K562 (cell line): ENCODE data around the gene NME2. TPM values are rescaled to one million over a fixed set of nuclear protein-coding genes. Genes with fewer than 3 reads are reported as not detected.

ENCODE experiments used
- BCLAF1 ChIP-seq, 2 experiments: fragments of 450-650 bp in 1 of 2; IDR thresholded peaks; 2 replicates each; pipeline ENCODE4 v1.6.1; 2011 to 2017; ENCODE audit warnings: low read depth in 2 of 2, antibody characterized with exemption in 1 of 2, borderline replicate concordance in 1 of 2, low read length in 1 of 2, mild to moderate bottlenecking in 1 of 2, mixed read lengths in 1 of 2; ENCODE audit not compliant: control insufficient read depth in 1 of 2
- CTBP1 ChIP-seq: fragments of 450-650 bp; IDR thresholded peaks from 2 replicates; pipeline ENCODE4 v1.6.1; 2016; ENCODE audit warnings: borderline replicate concordance
- ELF1 ChIP-seq: fragments of 200-800 bp; sonication (Bioruptor generic); IDR thresholded peaks from 2 replicates; pipeline ENCODE4 v1.6.1; 2016; ENCODE audit warnings: missing genetic modification characterization, missing compliant biosample characterization
- FOXK1 ChIP-seq: sonication (generic); formaldehyde crosslinking; IDR thresholded peaks from 2 replicates; pipeline ENCODE4 v1.8.0; 2022; ENCODE audit warnings: missing genetic modification reagents, mild to moderate bottlenecking, borderline replicate concordance
- FOXP1 ChIP-seq: sonication (generic); formaldehyde crosslinking; IDR thresholded peaks from 2 replicates; pipeline ENCODE4 v1.8.0; 2022; ENCODE audit warnings: mild to moderate bottlenecking, missing genetic modification reagents
- FUS ChIP-seq: fragments of 200-400 bp; formaldehyde crosslinking; optimal IDR thresholded peaks from 2 replicates; pipeline ENCODE3; 2017; ENCODE audit warnings: low read depth, low read length
- GMEB1 ChIP-seq: fragments of 250-450 bp; sonication (Bioruptor Pico); IDR thresholded peaks from 2 replicates; pipeline ENCODE4 v1.4.0; 2020; ENCODE audit warnings: mild to moderate bottlenecking
- HMG20A ChIP-seq: fragments of 450-650 bp; formaldehyde crosslinking; conservative IDR thresholded peaks from 2 replicates; pipeline ENCODE4 v1.4.0; 2020; ENCODE audit warnings: mild to moderate bottlenecking, mixed read lengths
- HOMEZ ChIP-seq: fragments of 250-450 bp; sonication (Bioruptor Pico); IDR thresholded peaks from 2 replicates; pipeline ENCODE4 v1.4.0; 2020; ENCODE audit warnings: mild to moderate bottlenecking, moderate library complexity
- JUN ChIP-seq, 2 experiments: sonication (generic) in 1 of 2; formaldehyde crosslinking in 1 of 2; IDR thresholded peaks; 2 replicates each; pipeline versions ENCODE4 v1.6.1 to v1.8.0; 2012 to 2022; ENCODE audit warnings: borderline replicate concordance in 2 of 2, mild to moderate bottlenecking in 2 of 2, improper control_type of control experiment in 1 of 2, low read depth in 1 of 2, low read length in 1 of 2, missing genetic modification reagents in 1 of 2
- NR4A1 ChIP-seq, 2 experiments: fragments of 250-450 bp in 1 of 2; fragments of 450-650 bp in 1 of 2; sonication (Bioruptor Pico) in 1 of 2; IDR thresholded peaks; 2 replicates each; pipeline versions ENCODE4 v1.4.0 to v1.6.1; 2016 to 2020; ENCODE audit warnings: mild to moderate bottlenecking in 2 of 2, missing compliant biosample characterization in 1 of 2, missing genetic modification characterization in 1 of 2, moderate library complexity in 1 of 2
- RBM39 ChIP-seq: fragments of 200-400 bp; formaldehyde crosslinking; optimal IDR thresholded peaks from 2 replicates; pipeline ENCODE3; 2018; ENCODE audit warnings: low read depth, low read length
- RFX5 ChIP-seq: IDR thresholded peaks from 2 replicates; pipeline ENCODE4 v1.6.1; 2011; ENCODE audit warnings: low read depth, mild to moderate bottlenecking, improper control_type of control experiment, low read length
- THAP12 ChIP-seq: fragments of 250-450 bp; sonication (Bioruptor Pico); IDR thresholded peaks from 2 replicates; pipeline ENCODE4 v1.9.0; 2021; ENCODE audit warnings: mild to moderate bottlenecking, inconsistent platforms
- ZNF121 ChIP-seq: sonication (generic); formaldehyde crosslinking; conservative IDR thresholded peaks from 2 replicates; pipeline ENCODE4 v1.8.0; 2022; ENCODE audit warnings: missing genetic modification reagents
- ZNF707 ChIP-seq: fragments of 250-450 bp; sonication (Bioruptor Pico); conservative IDR thresholded peaks from 2 replicates; pipeline ENCODE4 v1.8.0; 2022; ENCODE audit warnings: inconsistent platforms, mild to moderate bottlenecking, moderate library complexity
- polyA plus RNA-seq, 8 experiments: library from polyadenylated mRNA; depleted of rRNA in 4 of 8; stranded (reverse) in 5 of 8; unstranded in 3 of 8; fragments of >200 nt; fragmentation: Nextera tagmentation in 2 of 8; fragmentation: Illumina TruSeq in 1 of 8; extraction: Ambion mirVana in 2 of 8; extraction: Trizol in 1 of 8; gene quantifications; 2 replicates each; pipeline versions ENCODE4 v1.2.1 to v1.2.3, GENCODE V29; 2011 to 2014; ENCODE audit warnings: inconsistent platforms in 1 of 8, missing spikeins in 1 of 8
- total RNA-seq, 7 experiments: library from RNA; depleted of rRNA in 6 of 7; stranded (reverse); fragments of >200 nt in 6 of 7; fragmentation: Illumina TruSeq in 2 of 7; extraction: Trizol in 2 of 7; gene quantifications; 2 replicates each; pipeline versions ENCODE4 v1.2.1 to v1.2.3, GENCODE V29; 2011 to 2021; ENCODE audit warnings: low replicate concordance in 1 of 7

NME2 gene
- total and polyA plus RNA-seq, 9 of the 15 experiments (the other 6 are each of a cell fraction or from before 2014, with no cell fraction given) = 684 to 1,202 (median 924) TPM

- TF ChIP-seq THAP12 (CRISPR knock-in tag) (peak; percentile 8; the same call in 1 of the 2 replicates), ELF1 (tag) (peak; percentile 63; the same call in 1 of the 2 replicates), FUS (peak; percentile 0), JUN (IDR thresholded peaks at IDR 0.05; ENCODE audit: borderline replicate concordance, low read depth, low read length) (peak; percentile 10; the same call in 1 of the 2 replicates), JUN (CRISPR knock-in tag; IDR thresholded peaks at IDR 0.05; ENCODE audit: borderline replicate concordance) (peak; percentile 94; the same call in 1 of the 2 replicates), NR4A1 (CRISPR knock-in tag; IDR thresholded peaks at IDR 0.05) (no peak), NR4A1 (tag; IDR thresholded peaks at IDR 0.05) (0 out of 2 replicates have a peak, but pooled peaks have one; percentile 25), RFX5 (no peak), FOXK1 (CRISPR knock-in tag) (no peak), ZNF707 (no peak), HMG20A (CRISPR knock-in tag) (no peak), CTBP1 (0 out of 2 replicates have a peak, but pooled peaks have one; percentile 13), FOXP1 (CRISPR knock-in tag) (peak; percentile 91; the same call in 1 of the 2 replicates), GMEB1 (peak; percentile 25; the same call in 1 of the 2 replicates), BCLAF1 (IDR thresholded peaks at IDR 0.05; ENCODE audit: borderline replicate concordance in 1 of 2, control insufficient read depth in 1 of 2, low read depth in 2 of 2, low read length in 1 of 2) (no peak), ZNF121 (no peak), RBM39 (no peak), HOMEZ (CRISPR knock-in tag) (no peak)
These were observed at the start of gene NME2 (continued) for GRCh38 chr17:51166198-51166986.
